Dermis blood vessel endothelial cell (primary cell): Measurements from ENCODE around the gene CASK. TPM values are rescaled to one million over a fixed set of nuclear protein-coding genes. Genes with fewer than 3 reads are reported as not detected.
"Not testable (repeated sequence)": the region's sequence is repeated elsewhere in the genome, so short reads cannot be mapped to it uniquely, and the experiment has no call there.

Source experiments
- DNase-seq: peaks from one replicate; pipeline ENCODE4 v3.0.0; 2010
- total RNA-seq: library from RNA; depleted of rRNA; stranded (reverse); fragments of >200 nt; gene quantifications from 2 replicates; pipeline ENCODE4 v1.2.3, GENCODE V29; 2014

CASK gene
- total RNA-seq, 1 donor from 2014 or later: 51.1 TPM

DNA sequence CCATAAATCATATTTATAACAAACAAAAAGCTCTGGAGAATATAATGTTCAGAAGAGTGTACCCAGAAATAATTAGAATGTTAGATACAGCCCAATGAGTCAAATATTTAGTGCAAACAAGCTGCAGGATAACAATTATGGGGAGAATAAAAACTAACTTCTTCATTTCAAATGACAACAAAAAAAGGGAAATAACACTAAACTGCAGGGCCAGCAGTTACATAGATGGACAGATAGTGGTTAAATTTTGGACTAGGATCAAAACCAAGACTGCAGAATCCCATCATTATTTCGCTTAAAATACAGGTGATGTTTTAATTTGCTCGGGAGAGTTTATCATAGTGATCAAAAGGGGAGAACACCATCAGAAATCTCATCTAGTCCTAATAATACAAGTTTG, 235.2 kb downstream of the CASK start:
- no peak for DNase-seq

DNA sequence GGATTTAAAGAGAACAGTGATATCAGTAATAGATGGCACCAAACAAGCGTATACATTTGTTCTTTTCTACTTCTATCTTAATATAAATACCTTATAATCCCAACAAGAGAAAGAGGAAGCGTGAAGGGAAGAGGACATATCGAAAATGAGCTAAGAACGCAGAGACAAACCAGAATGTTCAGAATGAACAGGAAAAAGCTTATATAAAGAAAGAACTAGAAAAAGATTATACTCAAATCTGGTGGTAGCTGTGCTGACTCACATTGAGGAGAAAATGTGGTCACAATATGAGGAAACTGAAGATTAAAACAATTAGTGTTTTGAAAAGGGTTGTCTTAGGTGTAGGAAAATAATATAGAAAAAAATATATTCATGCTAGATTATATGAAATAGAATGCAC, 236.6 kb downstream of the CASK start:
- DNase-seq: no peak

DNA sequence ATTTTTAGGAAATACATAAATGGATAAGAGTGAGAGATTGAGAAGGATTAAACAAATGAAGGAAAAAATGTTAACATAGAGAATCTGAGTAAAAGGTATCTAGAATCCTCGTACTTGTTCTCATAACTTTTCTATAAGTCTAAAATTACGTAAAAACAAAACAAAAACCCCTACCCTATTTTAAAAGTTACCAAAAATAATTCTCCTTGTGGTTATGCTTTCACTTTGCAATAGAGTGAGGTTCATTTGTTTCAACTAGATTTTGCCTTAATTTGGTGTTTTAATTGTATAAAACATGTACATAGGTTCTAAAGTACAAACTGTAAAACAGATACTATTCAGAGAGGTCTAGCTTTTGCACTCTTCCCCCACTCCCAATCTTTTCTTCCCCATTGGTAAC, 238.4 kb downstream of the CASK start:
- DNase-seq: no peak

DNA sequence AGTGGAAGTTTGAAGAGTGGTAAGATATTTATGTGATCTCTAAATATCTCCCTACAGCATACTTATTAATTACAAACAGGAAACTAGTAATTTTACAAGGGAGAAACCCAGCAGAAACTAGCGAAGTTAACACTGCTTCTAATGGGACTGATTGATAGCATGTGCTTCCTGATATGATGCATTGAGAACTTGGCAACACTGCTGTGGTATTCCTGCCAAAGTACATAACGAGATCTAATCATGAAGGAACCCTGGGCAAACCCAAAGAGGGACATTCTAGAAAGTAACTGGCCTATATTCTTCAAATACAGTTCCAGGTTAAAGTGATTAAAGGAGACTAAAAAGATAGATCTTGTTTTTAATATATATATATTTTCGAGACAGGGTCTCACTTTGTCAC, 239.2 kb downstream of the CASK start:
- DNase-seq: peak; percentile 73

DNA sequence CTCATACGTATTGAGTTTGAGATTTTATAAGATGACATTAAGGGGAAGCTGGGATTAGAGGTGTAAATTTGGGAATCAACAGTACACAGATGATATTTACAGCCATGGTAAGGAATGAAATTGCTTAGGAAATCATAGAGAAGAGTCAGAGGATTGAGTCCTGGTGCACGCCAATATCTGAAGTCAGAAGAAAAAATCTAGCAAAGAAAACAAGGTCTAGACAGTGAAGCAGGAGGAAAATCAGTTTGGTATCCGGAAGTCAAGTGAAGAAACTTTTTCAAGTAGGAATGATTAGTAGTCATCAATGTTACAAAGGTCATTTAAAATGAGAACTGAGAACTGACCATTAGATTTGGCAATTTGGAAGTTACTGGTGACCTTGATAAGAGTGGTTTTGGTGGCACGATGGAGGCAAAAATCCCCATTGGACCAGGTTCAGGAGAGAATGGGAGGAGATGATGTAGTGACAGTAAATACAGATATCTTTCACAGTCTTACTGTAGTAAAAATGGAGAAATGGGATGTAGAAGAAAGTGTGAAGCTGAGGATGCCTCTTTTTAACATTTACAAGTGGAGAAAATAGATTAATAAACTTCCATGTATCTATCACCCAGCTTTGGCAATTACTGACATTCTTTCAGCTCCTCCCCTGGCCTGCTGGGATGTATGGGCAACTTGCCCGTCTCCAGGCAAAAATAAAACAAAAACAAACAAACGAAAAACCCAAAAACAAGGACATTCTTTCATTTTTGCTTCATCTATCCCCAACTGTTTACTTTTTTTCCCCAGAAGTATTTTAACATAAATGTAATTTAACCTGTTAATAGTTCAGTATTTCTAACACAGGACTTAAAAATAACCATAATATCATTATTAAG, 245.9 kb downstream of the CASK start:
- DNase-seq: no peak

DNA sequence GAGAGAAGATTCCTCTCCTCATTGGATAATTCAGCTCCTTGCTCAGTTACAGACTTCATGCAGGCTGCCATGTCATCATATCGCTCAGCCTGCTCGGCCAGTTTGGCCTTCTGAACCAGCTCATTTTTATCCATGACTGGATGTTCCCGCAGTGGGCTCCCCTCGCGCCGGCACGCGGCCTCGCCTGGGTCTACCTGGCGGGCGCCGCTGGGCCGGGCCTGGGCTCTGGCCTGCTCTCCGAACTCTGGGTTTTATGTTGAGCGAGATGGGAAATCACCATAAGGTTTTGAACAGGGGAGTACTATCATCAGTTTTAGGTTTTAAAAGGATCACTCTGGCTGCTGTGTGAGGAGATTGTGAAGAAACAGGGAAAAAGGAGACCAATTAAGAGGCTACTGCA, 247.0 kb downstream of the CASK start:
- DNase-seq: not testable (repeated sequence)

DNA sequence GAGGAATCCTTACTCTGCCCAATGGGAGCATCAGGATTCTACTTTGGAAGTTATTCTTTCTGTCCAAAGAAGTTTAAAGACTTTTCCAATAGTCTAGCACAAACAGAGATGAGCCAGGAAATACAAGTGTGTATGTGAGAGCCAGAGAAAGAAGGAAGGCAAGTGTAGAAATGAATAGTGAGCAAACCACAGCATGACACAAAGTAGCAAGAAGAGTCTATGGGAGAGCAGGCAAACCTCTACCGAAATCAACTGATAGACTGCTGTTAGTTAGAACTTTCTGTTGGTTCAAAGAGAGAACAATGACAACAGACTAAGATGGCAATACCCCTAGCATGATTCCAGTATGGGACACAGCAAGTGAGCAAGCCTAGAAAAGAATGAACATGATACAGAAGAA, 250.7 kb downstream of the CASK start:
- no peak for DNase-seq

DNA sequence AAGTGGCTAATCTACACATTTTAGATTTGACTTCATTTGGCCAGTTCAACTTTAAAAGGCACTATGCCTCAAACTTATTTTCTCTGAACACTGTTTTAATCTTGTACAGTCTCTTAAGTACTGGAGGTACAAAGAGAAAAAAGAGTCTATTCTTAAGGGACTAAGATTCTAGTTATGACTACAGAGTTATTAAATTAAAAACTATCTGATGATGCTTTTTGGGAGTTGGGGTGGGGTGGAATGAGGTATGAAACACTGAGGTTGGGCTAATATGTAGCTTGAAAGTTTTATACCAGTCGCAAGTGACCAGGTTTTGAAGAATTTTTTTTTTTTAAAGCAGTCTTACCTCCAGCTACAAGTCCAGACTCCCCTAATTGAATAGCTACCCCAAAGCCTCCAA, 252.3 kb downstream of the CASK start:
- no peak for DNase-seq

DNA sequence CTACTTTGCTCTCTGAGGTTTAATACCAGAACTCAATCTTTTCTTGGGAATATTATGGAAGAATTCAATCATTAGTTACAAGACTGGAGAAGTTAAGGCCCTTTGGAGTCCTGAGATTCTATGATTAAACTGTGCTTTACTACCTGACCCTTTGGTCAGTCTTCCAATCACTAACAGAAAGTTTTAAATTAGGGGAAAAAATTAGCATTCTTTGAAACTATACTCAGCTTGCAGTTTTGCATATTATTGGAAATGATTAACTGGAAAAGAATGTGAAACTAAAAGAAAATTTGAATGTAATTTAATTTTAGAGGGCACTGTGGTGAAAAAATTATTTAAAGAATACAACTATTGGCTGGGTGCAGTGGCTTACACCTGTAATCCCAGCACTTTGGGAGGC, 253.2 kb downstream of the CASK start:
- DNase-seq: no peak

DNA sequence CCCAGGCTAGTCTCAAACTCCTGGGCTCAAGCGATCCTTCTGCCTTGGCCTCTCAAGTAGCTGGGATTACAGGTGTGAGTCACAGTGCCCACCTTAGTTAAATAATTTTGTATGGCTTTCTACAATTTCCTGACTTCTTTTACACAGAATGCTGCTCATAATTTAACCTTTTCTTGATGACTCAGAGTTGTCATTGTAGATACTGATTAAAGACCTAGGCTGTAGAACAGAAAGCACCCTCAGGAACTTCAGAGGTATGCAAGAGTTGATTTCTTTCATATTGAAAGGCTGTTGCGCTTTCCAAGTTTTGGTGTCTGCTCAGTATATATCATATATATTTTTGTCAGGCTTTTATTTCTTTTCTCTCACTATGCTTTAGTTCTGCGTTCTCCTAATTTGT, 255.7 kb downstream of the CASK start:
- no peak for DNase-seq

DNA sequence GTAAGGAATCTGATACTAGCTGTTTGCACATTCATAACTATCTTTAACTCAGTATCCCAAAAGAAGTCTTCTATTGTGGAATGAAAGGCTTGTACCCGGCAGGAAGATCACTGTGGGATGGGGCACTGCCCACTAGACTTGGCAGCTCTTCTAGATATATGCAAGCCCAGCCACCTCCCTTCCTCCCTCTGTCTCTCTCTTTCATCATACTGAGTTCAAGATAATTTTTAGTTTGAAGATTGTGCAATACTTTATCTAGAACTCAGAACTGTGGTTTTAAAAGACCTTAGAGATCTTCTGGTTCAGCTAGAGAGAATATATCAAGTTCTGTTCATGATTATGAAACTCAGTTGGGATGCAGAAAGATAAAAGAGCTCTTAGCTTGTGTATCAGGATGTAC, 257.1 kb downstream of the CASK start:
- no peak for DNase-seq

DNA sequence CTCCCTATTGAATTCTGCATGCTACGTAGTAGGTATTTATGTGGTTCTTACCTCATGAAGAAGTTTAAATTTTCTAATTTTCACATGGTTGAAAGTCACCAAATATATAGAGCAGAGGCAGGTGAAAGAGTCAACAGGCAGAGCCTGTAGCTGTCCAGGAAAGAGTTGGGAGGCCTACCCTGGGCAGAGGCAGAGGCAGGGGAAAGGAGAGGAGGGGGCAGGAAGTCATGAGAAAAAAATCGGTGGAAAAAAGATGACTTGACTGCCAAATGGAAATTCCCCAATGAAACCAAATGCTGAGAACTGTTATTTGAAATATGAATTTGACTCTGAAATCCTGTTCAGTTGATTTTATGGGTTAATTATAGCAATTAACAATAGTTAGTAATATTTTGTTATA, 257.7 kb downstream of the CASK start:
- peak; percentile 32 for DNase-seq

DNA sequence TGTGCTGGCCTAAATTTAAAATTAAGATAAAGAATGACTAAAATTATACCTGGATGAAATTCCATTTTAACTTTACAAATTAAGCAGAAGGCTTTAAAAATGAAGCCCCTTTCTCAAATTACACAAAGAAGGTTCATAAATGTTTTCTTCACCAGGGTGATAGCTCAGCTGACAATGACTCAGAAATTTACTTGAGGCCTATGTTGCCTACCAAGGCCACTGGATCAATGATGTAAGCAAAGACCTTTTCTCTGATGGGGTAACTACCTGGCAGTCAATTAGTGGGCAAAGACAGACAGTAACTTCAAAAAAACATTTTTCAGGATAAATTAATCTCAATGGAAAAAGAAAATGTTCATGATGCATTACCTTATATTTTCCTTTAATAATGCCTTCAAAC, 258.4 kb downstream of the CASK start:
- DNase-seq: no peak

DNA sequence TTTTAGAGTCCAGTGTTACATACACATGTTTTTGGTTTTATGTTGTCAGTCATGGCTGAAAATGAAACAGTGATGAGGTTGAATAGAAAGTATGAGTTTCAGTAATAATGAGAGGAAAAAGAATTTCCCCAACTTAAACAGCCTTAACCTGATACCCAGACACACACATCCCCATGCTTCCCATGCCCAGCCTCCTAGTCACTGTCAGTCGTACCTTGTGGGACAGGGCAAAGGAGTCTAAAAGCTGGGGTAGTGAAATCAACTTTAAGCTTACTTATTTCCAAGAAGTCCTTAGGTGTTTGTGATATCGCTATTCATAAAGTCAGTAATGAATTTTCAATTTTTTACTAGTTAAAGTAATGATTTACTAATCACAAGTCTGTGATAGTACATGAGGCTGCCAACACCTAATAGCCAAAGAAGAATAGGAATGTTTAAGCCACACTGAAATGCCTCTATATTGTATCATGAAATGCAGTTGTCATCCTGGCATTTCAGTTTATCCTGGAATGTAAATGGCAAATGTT, 258.9 kb downstream of the CASK start:
- DNase-seq: no peak

DNA sequence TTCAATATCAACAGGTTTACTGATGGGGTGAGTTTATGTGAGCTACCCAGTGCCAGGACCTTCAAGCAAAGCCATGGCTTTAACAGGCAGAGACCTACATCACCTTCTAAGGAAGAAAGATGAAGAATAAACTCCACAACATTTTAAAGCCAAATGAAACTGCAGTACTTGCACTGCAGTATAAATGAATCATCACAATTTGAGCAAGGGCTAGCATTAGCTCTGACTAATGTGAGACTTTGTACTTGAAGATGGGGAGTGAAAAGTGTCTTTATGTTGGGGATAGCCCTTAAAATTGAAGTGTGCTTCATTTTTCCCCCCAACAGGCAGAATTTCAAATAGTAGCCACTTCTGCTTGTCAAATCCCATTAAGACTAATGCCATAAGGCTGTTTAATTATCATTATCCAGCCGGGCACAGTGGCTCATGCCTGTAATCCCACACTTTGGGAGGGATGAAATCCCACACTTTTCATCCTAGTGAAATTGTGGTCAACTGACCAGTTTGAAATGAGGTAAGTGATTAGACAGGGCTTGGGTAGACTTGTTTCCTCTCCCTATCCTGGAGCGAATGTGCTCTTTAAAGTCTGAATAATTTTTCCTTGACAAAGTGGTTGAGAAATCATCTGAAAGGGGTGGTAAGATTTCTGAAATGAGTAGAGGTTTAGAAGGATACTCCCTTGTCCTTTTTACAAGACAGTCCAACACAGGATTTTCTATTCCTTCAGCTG, 261.8 kb downstream of the CASK start:
- DNase-seq: no peak

DNA sequence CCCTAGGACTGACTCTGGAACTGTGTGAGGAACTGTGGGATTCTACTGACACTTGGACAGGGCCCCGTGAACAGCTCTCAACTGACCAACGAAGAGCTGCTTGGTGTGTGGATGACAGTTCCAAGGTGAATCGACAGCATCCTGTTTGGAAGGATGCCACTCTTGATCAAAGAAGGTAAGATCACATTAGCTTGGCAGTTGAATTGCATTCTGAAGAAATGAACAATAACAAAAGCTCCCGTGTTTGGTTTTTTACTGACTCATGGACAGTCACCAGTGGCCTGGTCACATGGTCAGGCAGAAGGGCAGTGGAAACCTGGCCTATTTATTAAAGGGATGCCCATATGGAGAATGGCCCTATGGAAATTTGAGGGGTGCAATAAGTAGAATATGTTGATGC, 267.7 kb downstream of the CASK start:
- peak; percentile 8 for DNase-seq

DNA sequence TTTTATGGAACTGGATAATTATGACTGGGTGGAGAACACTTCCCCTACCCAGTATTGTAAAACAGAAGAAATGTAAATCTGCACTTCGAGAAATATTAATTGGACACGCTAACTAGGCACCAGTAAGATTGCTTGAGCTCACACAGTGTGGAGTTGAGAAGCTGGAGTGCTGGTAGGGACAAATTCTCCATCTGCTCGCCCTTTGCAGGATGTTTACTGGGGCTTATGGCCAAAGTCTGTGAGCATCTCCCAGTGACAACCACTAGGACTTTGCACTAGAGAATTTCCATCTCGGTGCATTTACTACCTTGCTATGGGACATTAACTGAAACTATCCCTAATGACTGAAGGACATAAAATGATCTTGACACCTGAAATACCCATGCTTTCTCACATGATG, 268.3 kb downstream of the CASK start:
- no peak for DNase-seq

DNA sequence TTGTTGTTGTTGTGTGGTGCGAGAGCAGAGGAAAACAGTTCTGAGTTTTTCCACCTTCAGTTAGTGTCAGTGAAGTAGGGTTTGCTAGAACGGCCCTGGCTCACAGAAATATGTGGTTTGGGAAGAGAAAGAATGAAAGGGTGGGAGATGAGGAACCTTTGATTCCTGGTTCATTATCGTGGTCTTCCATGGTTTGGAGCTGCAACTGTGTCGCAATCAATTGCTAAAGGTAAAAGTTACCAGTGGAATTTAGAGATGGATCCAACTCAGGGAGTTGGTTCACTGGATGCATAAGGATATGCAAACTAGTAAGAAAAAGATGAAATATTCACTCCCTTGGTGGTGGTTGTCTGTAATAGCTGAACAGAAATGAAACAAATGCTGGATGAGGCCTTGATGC, 270.2 kb downstream of the CASK start:
- DNase-seq: no peak

DNA sequence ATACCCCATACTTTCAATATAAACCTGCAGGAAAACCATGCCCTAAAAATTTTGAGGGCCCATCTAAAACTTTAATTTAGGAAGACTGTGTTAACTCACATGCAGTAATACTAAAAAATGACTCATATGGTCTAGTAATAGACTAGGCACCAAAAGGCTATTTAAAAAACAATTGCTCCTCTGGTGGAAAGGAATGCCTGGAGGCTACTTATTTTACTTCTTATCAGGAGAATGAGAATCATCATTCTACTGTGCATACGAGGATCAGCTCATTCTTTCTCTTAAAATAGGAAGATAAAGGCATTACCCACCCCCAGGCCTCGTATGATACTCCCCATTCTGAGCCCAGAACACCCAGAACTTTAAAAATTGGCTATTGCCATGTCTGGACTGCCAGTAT, 277.2 kb downstream of the CASK start:
- not testable (repeated sequence) for DNase-seq

DNA sequence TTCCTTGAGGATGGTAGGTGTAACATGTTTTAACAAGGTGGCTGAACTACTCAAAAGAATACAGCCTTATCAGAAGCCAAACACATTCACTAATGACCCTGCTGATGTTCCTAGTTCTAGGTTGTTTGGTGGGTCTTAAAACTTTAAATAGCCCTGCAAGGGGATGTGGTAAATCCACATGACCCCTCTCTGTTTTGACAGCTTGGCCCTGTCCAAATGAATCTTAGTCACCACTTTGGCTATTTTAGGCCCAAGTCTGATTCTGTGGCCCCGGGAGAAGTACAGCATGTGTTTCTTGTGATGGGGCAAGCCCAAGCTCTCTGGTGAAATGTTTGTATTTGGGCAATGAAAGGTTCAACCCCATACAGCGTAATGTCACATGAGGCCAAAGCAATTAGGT, 289.1 kb downstream of the CASK start:
- DNase-seq: peak; percentile 0

DNA sequence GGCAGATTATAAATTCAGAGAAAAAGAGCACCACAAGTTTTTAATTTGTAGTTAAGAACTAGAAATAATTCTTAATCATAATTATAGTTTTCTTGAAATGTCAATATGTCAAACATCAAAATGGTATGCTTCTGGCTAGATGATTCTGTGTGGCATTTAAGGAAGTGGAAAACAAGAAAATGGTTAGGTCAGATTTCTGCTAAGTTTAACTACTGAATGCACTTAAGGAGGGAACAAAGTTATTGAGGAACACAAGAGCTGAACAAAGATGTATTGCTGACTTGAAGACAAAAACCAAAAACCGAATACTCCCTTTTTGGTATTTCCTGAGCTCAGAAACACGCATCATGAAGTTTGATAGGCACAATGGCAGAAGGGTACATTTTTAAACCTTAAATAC, 293.3 kb downstream of the CASK start:
- DNase-seq: no peak

DNA sequence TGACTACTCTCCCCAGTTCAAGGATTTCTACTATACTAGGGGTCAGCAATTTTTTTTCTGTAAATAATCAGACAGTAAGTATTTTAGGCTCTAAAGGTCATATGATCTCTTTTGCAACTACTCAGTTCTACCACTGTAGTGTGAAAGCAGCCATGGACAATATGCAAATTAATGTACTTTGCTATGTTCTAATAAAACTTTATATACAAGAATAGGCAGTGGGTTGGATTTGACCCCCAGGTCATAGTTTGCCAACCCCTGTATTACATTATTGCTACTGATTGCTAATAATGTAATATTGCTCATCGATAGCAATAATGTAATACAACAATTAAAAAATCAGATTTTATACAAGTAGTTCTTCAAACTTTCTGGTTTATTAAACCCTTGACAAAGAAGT, 293.8 kb downstream of the CASK start:
- DNase-seq: no peak

DNA sequence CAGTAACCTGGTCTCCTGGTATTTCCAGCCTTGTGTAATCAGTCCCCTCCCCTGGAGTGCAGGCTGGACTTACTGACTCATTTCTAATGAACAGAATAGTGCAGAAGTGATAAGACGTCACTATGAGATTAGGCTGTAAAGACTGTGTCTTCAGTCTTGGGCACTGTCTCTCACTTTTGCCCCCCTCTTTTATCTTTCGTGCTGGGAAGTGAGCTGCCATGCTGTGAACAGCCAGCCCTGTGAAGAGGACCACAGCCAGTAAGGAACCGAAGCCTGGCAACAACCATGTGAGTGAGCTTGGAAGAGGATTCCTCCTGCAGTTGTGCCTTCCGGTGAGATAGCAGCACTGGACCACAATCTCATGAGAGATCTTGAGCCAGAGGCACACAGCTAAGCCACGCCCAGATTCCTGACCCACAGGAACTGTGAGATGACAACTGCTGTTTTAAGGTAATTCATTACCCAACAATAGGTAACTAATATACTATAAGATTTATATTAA, 302.1 kb downstream of the CASK start:
- DNase-seq: no peak

DNA sequence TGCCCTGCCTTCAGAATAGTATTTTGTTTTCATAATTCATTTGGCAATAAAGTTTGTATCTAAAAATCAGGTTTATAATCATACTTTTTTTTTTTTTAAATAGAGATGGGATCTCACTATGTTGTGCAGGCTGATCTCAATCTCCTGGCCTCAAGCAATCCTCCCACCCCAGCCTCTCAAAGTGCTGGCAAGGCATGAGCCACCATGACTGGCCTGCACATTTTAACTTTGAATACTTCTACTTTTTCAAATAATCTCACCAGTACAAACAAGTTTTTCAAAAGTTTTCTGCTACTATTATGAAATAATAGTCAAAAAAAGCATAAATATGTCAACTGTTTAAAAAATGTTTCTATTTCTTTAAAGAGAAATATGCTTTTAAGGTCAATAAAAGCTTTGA, 304.1 kb downstream of the CASK start:
- DNase-seq: no peak
